Heart right ventricle (tissue), 16 donors: Measurements from ENCODE around the gene BPGM. TPM values are rescaled to one million over a fixed set of nuclear protein-coding genes. Genes with fewer than 3 reads are reported as not detected.

ENCODE experiments used
- ATAC-seq, 8 donors: fragments of 200-7000 bp; cut with Tn5 transposase; one replicate each; pipeline ENCODE4 v1.9.1; 2020; ENCODE audit warnings: mild to moderate bottlenecking in 8 of 8, moderate library complexity in 8 of 8, moderate number of reproducible peaks in 1 of 8
- DNase-seq, 2 donors: peaks; one replicate each; pipeline ENCODE4 v3.0.0-alpha.2; 2020
- H3K27ac ChIP-seq, 10 donors: fragments of 200-600 bp; sonication (generic) in 2 of 10; one replicate each; pipeline versions ENCODE4 v1.5.0 to v1.8.0; 2020 to 2022; ENCODE audit warnings: mild to moderate bottlenecking in 3 of 10
- H3K27me3 ChIP-seq, 7 donors: fragments of 200-600 bp; one replicate each; pipeline ENCODE4 v1.8.0; 2021 to 2022; ENCODE audit warnings: mild to moderate bottlenecking in 2 of 7
- H3K36me3 ChIP-seq, 9 donors: fragments of 200-600 bp; sonication (generic) in 1 of 9; one replicate each; pipeline versions ENCODE4 v1.5.0 to v1.8.0; 2020 to 2022; ENCODE audit warnings: mild to moderate bottlenecking in 2 of 9
- H3K4me1 ChIP-seq, 9 donors: fragments of 200-600 bp; sonication (generic) in 1 of 9; one replicate each; pipeline versions ENCODE4 v1.5.0 to v1.8.0; 2020 to 2022; ENCODE audit warnings: mild to moderate bottlenecking in 4 of 9
- H3K4me3 ChIP-seq, 10 donors: fragments of 200-600 bp; sonication (generic) in 2 of 10; one replicate each; pipeline versions ENCODE4 v1.5.0 to v1.8.0; 2020 to 2022; ENCODE audit warnings: mild to moderate bottlenecking in 7 of 10, moderate library complexity in 2 of 10
- H3K9me3 ChIP-seq, 11 donors: fragments of 200-600 bp in 10 of 11; sonication (generic) in 2 of 11; one replicate each; pipeline versions ENCODE4 v1.5.0 to v1.8.0; 2013 to 2022; ENCODE audit warnings: mild to moderate bottlenecking in 2 of 11, control low read depth in 1 of 11, moderate library complexity in 1 of 11
- WGBS, 2 donors: extraction: QIAGEN DNeasy Blood & Tissue Kit; methylation state at CpG; one replicate each; pipeline ENCODE4 v1.1.7; 2013; ENCODE audit warnings: inconsistent platforms in 1 of 2; 5-methylcytosine and 5-hydroxymethylcytosine counted together
- intact Hi-C, 10 donors: fragments of 100-400 bp; cut with DNase I; formaldehyde crosslinking; loops; one replicate each; pipeline versions ENCODE4 v1.11.1 to v1.14.2; 2022
- polyA plus RNA-seq, 2 donors: library from polyadenylated mRNA; stranded (reverse); fragments of 200-250 nt; gene quantifications; one replicate each; pipeline ENCODE4 v1.2.3, GENCODE V29; 2013
- total RNA-seq, 10 donors: library from RNA; stranded (reverse); fragmentation: NEBNext Ultra II Directional in 3 of 10; extraction: Animal tissue kit (Norgen Biotek cat#: 25700) in 3 of 10; gene quantifications; one replicate each; pipeline versions ENCODE4 v1.2.1 to v1.2.4, GENCODE V29; 2021 to 2023
- TF ChIP-seq, protein P1 (sequence below), 9 donors: fragments of 200-600 bp; sonication (generic) in 2 of 9; IDR thresholded peaks; one replicate each; pipeline versions ENCODE4 v1.5.0 to v1.8.0; 2021 to 2022; ENCODE audit warnings: antibody characterized with exemption in 9 of 9, mild to moderate bottlenecking in 5 of 9, moderate library complexity in 1 of 9
- donor health status: Arrhythmogenic right ventricular cardiomyopathy.
- donor health status: ischemic (EF 13 %, LVEDD 7.1; RV severe dilation, severe dysfunction).
- donor health status: healthy with polysubstance abuse.
- donor health status: DM: no; HTN: yes; CAD: no.
- donor health status: DM: no; HTN: no; CAD: no.
- donor health status: ischemic (EF 25% LVEDD 6.9; RV normal size, moderate dysfunction).
- donor health status: ischemic (EF 25% LVEDD 5.7; RV mildly dilated, moderate dysfunction).
- donor health status: healthy.
- donor health status: DM: yes; HTN: yes; CAD: no.
- donor health status: Ischemic cardiomyopathy.
- donor health status: ischemic (EF 35%, LVEDD 5.7; RV mildly dilated, moderate dysfunction).
- donor health status: nonischemic (EF 11% LVEDD 7.7; RV severe dilation, severe dysfunction).
- donor health status: DM: yes; HTN: yes; CAD: no.
- donor health status: PGD.
- donor health status: ischemic (EF 29% LVEDD 5.4; RV normal size, mild dysfunction).
- donor health status: nonischemic (EF 23%, LVEDD 6.1; RV moderate dilation, normal function).

BPGM gene
- total and polyA plus RNA-seq, 12 donors = 12.4 to 19.7 (median 14.9) TPM

DNA sequence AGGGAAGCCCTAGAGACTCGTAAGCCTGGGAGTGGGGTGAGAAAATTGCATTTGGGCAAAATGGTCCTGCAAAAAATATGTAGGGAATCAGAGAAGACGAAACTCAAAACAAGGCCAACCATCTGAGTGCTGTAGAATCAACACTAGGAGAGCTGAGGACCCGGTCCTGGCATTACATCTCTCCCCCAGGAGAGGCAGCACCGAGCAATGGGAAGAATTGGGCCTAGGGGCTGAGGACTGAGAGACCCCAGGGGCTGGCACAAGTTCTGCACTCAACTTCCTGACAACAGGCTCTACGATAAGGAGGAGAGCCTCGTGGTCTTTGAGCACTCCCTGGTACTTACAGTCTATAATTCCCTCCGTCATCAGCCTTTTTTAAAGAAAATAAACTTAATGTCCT lies 47.6 kb downstream of the BPGM start:
- H3K4me1 ChIP-seq = peaks cover 0 to 38% (median 18%) of the 10 kb centered on the region in 9 donors
- ATAC-seq = no peak
- H3K36me3 ChIP-seq = no peaks in the 10 kb centered on the region
- no peak overlapping the region for H3K4me3 ChIP-seq
- H3K27ac ChIP-seq = peak overlapping the region in 1 of 10 donors; percentile 54
- no peaks in the 10 kb centered on the region for H3K9me3 ChIP-seq
- H3K27me3 ChIP-seq = no peaks in the 10 kb centered on the region
- DNase-seq = no peak
- WGBS, 2 donors = 71 to 73% methylated on average over 7 of the region's 7 CpGs
- intact Hi-C loops = loop anchor here in 9 of 10 donors (5.0 to 10.0 kb wide), 10 partner anchors 48 to 481 kb away; partner anchors contain the start of gene CYREN (in 2 of the 9)
- TF ChIP-seq, protein P1, sequence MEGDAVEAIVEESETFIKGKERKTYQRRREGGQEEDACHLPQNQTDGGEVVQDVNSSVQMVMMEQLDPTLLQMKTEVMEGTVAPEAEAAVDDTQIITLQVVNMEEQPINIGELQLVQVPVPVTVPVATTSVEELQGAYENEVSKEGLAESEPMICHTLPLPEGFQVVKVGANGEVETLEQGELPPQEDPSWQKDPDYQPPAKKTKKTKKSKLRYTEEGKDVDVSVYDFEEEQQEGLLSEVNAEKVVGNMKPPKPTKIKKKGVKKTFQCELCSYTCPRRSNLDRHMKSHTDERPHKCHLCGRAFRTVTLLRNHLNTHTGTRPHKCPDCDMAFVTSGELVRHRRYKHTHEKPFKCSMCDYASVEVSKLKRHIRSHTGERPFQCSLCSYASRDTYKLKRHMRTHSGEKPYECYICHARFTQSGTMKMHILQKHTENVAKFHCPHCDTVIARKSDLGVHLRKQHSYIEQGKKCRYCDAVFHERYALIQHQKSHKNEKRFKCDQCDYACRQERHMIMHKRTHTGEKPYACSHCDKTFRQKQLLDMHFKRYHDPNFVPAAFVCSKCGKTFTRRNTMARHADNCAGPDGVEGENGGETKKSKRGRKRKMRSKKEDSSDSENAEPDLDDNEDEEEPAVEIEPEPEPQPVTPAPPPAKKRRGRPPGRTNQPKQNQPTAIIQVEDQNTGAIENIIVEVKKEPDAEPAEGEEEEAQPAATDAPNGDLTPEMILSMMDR (IDR thresholded peaks at IDR 0.05) = peak in 4 of 9 donors; percentile 20 to 39 (median 26)

DNA sequence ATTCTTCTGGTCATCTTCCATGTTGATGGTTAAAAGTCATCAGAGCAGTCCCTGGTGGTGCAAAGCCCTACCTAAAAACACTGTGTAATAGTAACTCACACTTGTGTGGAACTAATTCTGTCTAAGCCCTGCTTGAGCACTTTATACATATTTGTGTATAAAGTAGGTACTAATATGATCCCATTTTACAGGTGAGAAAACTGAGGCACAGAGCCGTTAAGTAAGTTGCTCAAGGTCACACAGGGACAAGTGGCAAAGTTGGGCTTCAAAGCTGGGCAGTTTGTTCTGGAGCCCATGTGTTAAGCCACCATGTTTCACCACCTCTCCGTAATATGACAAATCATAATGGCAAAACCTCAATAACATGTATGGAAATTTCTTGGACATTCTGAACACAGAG lies 48.1 kb downstream of the BPGM start:
- Histone ChIP-seq H3K27me3 (no peaks in the 10 kb centered on the region), H3K4me3 (no peak overlapping the region), H3K27ac (peak overlapping the region in 7 of 10 donors; percentile 16 to 61 (median 39)), H3K9me3 (no peaks in the 10 kb centered on the region), H3K4me1 (peaks cover 0 to 38% (median 18%) of the 10 kb centered on the region in 9 donors), H3K36me3 (no peaks in the 10 kb centered on the region)
- ATAC-seq (no peak), DNase-seq (no peak)
- TF ChIP-seq, protein P1 (IDR thresholded peaks at IDR 0.05) = no peak
- 96 to 98% methylated on average over 2 of the region's 2 CpGs for WGBS, 2 donors
- intact Hi-C loops = loop anchor here in 9 of 10 donors (5.0 to 10.0 kb wide), 10 partner anchors 48 to 480 kb away; partner anchors contain the start of gene CYREN (in 2 of the 9)

DNA sequence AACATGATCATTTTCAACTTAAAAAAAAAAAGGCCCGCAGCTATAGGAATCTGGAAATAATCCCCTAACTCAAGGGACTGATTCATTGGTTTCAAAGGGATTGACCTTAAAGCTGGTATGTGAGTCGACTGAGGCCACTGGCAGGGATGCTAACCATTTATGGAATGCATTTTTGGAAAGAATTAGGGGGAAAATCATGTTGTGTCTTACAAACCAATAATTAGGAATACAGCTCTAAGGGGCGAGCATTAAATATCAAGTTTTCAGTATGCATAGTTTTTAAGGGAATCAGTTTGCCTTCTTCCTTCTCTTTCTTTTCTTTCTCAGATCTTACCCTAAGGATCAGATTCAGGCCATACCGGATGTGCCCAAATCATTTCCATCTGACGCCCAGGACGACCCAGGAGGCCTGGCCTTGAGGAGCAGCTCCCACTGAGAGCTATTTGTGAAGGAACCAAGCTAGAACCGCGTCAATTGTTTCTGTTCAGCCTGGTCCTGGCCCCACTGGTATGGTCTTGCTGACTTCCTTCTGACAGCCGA lies 48.7 kb downstream of the BPGM start:
- peak overlapping the region in 8 of 10 donors; percentile 16 to 61 (median 42) for H3K27ac ChIP-seq
- H3K36me3 ChIP-seq = no peaks in the 10 kb centered on the region
- intact Hi-C loops = loop anchor here in 7 of 10 donors (10.0 kb wide), 6 partner anchors 59 to 479 kb away; partner anchors contain the start of gene CYREN (in 2 of the 7)
- H3K9me3 ChIP-seq = no peaks in the 10 kb centered on the region
- peaks cover 0 to 34% (median 15%) of the 10 kb centered on the region in 9 donors for H3K4me1 ChIP-seq
- no peak for DNase-seq
- ATAC-seq = peak in 7 of 8 donors; percentile 33 to 75 (median 55)
- TF ChIP-seq, protein P1 (IDR thresholded peaks at IDR 0.05) = no peak
- no peak overlapping the region for H3K4me3 ChIP-seq
- 57 to 70% methylated on average over 9 of the region's 9 CpGs for WGBS, 2 donors
- H3K27me3 ChIP-seq = no peaks in the 10 kb centered on the region

DNA sequence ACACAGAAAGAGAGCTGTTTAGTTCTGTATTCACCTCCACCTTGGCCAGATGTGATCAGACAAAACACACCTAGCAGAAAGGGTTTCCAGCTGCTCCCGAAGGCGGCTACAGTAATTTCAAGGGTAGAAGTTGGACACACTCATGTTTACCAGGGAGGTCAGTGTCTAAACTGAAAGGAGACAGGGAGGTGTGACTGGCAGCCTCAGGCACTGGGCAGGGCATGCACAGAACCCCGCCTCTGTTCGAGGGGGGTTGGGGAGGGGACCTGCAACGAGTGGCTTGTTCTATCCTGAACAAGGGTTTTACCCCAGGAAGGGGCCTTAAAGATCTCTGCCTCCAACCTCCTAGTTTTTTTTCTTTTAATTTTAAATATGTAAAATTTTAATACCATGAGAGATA lies 49.6 kb downstream of the BPGM start:
- Histone ChIP-seq H3K4me3 (no peak overlapping the region), H3K4me1 (peaks cover 0 to 26% (median 8%) of the 10 kb centered on the region in 9 donors), H3K9me3 (no peaks in the 10 kb centered on the region), H3K36me3 (no peaks in the 10 kb centered on the region), H3K27me3 (no peaks in the 10 kb centered on the region), H3K27ac (peak overlapping the region in 6 of 10 donors; percentile 16 to 61 (median 46))
- intact Hi-C loops = loop anchor here in 7 of 10 donors (10.0 kb wide), 6 partner anchors 59 to 479 kb away; partner anchors contain the start of gene CYREN (in 2 of the 7)
- peak in 5 of 8 donors; percentile 17 to 65 (median 47) for ATAC-seq
- WGBS, 2 donors = 83% methylated on average over 5 of the region's 5 CpGs
- TF ChIP-seq, protein P1 (IDR thresholded peaks at IDR 0.05) = no peak
- no peak for DNase-seq
